Skeletal muscle satellite cell (primary cell): ENCODE data around the gene MARS1.

ENCODE experiments used
- H3K27me3 ChIP-seq: 2 replicates; pipeline ENCODE4 v1.7.0; 2013; ENCODE audit warnings: low read length; ENCODE audit not compliant: control insufficient read depth, insufficient read depth
- H3K36me3 ChIP-seq: 2 replicates; pipeline ENCODE4 v1.7.0; 2013; ENCODE audit warnings: mild to moderate bottlenecking, control low read depth, low read length; ENCODE audit not compliant: insufficient read depth
- H3K4me1 ChIP-seq: 2 replicates; pipeline ENCODE4 v1.7.0; 2013; ENCODE audit warnings: low read length; ENCODE audit not compliant: control insufficient read depth, insufficient read depth
- H3K4me2 ChIP-seq: 2 replicates; pipeline ENCODE4 v1.7.0; 2013; ENCODE audit warnings: mild to moderate bottlenecking, low read length
- H3K4me3 ChIP-seq: 2 replicates; pipeline ENCODE4 v1.7.0; 2013; ENCODE audit warnings: low read length
- H3K9ac ChIP-seq: 2 replicates; pipeline ENCODE4 v1.7.0; 2013; ENCODE audit warnings: mild to moderate bottlenecking, low read depth, low read length, moderate library complexity
- H3K9me3 ChIP-seq: replicated peaks from 2 replicates; pipeline ENCODE4 v1.7.0; 2013; ENCODE audit warnings: mild to moderate bottlenecking, control low read depth, low read length

The MARS1 gene

DNA sequence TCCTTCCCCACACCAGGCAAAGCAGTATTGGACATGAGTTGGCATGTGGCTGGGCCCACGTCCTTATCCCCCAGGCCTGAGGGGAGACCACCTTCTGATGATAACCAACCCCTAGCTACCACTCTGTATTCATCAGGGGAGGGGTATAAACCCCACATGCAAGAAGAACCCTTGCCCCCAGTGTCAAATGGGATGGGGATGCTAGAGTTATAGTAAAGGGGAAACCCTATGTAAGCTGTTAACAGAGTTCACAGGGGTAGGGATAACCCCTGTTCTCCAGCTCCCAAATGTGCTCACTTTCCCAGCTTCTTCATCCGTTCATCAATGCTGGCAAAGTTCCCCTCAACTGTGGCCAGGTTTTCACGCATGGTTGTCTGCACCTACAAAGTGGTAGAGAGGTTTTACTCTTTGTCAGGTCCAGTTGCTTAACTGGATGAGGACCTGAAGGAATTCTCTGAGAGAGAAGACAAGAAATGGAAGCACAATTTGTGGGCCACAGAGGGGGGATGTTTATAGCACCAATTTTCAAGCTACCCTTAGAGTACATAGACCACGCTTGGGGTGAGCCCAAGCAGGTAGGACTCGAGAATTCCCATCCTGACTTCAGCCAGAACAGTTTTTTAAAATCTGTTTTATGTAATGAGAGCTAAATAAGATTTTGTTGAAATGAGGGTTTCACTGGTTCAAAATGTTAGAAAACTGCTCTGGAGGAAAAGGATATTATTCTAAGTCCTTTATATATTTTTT lies 42.7 kb downstream of the MARS1 start:
- H3K9me3 ChIP-seq: no peaks in the 10 kb centered on the region
- no peak overlapping the region for H3K4me2 ChIP-seq
- no peak overlapping the region for H3K9ac ChIP-seq
- no peak overlapping the region for H3K4me3 ChIP-seq
- no peaks in the 10 kb centered on the region for H3K4me1 ChIP-seq
- no peaks in the 10 kb centered on the region for H3K27me3 ChIP-seq
- H3K36me3 ChIP-seq: peaks cover 89% of the 10 kb centered on the region

DNA sequence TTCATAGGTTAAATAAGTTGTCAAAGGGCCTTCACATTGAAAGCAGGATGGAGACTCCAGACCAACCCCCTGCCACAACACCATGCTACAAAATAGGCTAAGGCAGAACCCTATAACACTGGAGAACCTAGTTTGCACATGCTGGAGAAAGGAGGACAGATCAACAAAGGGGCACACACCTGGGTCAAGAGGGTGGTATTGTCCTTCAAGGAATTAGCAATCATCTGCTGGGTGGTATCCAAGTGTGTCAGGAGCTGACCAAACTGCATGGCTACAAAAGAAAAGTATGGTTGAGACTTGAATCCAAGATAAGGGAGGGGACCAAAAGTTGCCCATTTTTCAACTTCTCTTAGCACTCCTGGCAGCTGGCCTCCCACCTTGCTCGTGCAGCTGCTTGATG lies 44.0 kb downstream of the MARS1 start:
- Histone ChIP-seq H3K27me3 (no peaks in the 10 kb centered on the region), H3K4me3 (no peak overlapping the region), H3K4me1 (no peaks in the 10 kb centered on the region), H3K9ac (no peak overlapping the region), H3K4me2 (no peak overlapping the region), H3K9me3 (no peaks in the 10 kb centered on the region), H3K36me3 (peaks cover 83% of the 10 kb centered on the region)

DNA sequence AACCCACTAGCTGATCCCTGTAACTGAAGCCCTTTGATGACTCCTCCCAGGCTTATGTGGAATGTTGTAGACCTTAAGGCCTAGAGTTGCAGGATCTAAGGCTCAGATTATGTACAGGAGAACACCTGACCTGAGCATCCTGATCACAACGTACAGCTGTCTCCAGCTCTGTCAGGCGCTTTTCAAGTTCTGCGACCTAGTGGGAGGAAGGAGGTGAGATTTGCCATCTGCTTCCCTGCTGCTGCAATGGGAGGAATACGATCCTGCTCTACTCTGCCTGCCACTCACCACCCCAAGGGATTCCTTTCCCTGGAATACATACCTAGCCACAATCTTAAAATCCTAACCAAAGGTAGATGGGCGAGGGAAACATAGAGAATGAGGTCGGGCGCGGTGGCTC lies 45.2 kb downstream of the MARS1 start:
- Histone ChIP-seq H3K4me3 (no peak overlapping the region), H3K4me2 (no peak overlapping the region), H3K36me3 (peaks cover 81% of the 10 kb centered on the region), H3K9ac (no peak overlapping the region), H3K4me1 (no peaks in the 10 kb centered on the region), H3K27me3 (no peaks in the 10 kb centered on the region), H3K9me3 (no peaks in the 10 kb centered on the region)

DNA sequence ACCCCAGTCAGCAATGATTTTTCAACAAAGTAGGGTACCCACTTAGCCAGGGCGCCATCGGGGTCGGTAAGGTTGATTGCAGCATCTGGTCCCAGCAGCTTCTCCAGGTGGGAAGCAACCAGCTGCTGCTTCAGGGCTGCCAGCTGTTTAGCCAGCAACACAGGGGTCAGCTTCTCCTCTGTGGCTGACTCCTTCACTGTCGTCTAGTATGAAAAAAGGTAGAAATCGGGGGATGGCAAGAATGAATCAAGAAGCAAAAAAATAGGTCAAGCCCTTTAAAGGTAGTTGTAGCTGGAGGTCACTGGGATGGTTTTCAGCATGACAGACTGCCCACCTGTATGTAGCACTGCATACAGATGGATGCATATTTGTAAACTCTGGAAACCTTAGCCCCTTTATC lies 46.4 kb downstream of the MARS1 start:
- Histone ChIP-seq H3K4me3 (no peak overlapping the region), H3K9ac (no peak overlapping the region), H3K9me3 (no peaks in the 10 kb centered on the region), H3K4me1 (no peaks in the 10 kb centered on the region), H3K27me3 (no peaks in the 10 kb centered on the region), H3K4me2 (no peak overlapping the region), H3K36me3 (peaks cover 81% of the 10 kb centered on the region)

DNA sequence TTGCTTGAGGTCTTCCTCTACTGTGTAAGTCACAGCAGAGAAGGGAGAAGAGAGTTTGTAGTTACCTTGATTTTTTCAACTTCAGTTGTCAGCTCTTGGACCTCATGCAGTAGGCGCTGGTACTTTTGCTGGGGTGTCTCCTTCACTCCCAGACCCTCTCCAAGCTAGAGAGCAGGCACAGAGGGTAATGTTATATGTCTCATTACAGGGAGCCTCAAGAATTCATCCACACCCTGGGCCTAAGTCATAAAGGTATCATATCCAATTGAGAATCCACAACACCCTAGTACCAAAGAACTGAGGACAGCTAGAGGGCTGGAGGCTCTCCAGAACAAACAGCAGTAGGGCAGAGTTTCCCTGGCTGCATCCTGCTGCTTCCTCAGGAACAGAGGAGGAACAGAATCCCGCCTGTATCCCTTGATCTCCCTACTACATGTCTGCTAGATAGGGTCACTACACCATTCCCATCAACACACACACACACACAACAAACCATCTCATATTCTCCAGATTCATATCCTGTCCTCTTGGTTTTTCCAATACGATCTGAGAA lies 47.2 kb downstream of the MARS1 start:
- no peak overlapping the region for H3K4me3 ChIP-seq
- H3K4me2 ChIP-seq: no peak overlapping the region
- H3K27me3 ChIP-seq: no peaks in the 10 kb centered on the region
- H3K9ac ChIP-seq: no peak overlapping the region
- no peaks in the 10 kb centered on the region for H3K4me1 ChIP-seq
- H3K9me3 ChIP-seq: no peaks in the 10 kb centered on the region
- peaks cover 81% of the 10 kb centered on the region for H3K36me3 ChIP-seq

DNA sequence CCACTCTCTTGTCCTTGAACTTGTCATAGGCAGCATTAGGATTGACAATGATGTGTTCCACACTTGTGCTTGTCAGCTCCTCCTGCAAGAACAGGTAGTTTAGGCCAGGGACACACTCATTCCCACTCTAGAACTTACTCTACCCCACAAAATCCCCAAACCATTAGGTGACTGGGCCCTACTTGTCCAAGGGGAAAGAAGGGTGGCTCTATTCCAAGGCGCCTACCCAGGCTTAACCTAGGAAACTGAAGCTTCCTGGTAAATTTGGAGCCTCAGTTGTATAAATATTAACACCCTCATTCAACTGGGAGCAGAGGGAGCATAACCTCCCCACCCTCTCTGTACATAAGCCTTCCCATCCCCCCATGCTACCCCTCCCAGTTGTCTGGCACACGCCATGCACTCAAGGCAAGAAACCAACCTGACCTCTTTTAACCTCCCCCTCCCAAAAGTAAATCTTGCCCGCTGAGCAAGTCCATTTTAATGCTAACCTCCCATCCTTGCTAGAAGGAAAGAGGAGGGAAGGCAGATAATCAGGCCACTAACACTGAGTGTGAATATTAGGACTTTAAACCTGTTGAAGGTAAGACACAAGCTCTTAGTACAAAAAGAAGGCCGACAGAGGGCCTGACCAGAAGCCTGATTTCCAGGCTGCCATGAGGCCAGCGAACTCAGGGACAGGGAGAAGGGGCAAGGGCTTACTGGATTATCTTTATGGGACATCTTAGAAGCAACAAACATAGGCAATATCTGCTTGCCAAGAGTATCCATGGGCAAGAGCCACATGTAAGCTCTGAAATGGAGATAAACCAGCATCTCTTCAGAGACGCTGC lies 48.1 kb downstream of the MARS1 start:
- Histone ChIP-seq H3K4me1 (peaks cover under 1% of the 10 kb centered on the region), H3K4me2 (no peak overlapping the region), H3K27me3 (no peaks in the 10 kb centered on the region), H3K4me3 (no peak overlapping the region), H3K9me3 (no peaks in the 10 kb centered on the region), H3K36me3 (peaks cover 76% of the 10 kb centered on the region), H3K9ac (no peak overlapping the region)

DNA sequence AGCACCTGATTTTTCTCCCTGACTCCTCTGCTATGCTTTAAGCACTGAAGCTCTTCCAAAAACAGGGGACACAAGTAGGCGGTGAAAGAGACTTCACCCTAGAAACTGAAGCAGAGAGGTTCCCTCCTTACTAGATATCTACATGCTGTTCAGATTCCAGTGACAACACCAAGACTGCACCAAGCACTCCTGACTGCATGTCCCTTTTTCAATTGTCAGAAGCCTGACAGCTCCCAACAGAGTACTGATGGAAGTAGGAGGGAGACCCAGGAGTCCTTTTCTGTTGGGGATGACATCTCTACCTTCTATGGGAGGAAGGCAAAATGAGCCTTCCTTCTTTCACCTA lies 48.7 kb downstream of the MARS1 start:
- H3K9me3 ChIP-seq: no peaks in the 10 kb centered on the region
- H3K36me3 ChIP-seq: peaks cover 76% of the 10 kb centered on the region
- H3K4me3 ChIP-seq: no peak overlapping the region
- H3K4me1 ChIP-seq: peaks cover 6% of the 10 kb centered on the region
- H3K27me3 ChIP-seq: no peaks in the 10 kb centered on the region
- no peak overlapping the region for H3K4me2 ChIP-seq
- no peak overlapping the region for H3K9ac ChIP-seq

DNA sequence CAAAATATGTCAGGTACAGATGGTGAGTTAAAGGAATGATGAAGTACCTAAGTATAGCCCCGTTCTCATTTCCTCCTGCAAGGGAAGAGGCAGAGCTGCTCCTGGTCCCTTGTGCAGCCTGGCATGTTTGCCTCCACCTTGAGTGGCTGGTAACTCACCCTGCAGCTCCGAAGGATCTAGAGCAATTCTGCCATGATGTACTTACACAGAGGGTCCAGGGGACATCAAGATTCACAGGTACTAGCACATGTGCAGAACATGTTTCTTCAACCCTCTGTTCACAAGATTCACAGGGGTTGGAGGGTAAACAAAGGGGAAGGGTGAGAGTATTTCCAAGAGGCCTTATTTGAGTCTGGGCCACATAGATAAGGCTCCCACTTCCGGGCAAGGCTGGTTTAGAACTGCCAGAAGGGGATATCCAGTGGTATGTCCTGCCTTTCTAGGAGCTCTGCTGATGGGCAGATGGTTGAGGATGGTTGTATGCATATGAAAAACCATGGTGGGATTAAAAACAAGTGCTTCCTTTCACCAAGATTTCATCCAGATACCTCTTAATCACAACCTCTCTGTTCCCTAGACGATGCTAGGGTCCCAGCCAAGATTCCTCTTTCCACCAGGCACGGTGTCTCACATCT lies 51.4 kb downstream of the MARS1 start:
- Histone ChIP-seq H3K36me3 (peaks cover 58% of the 10 kb centered on the region), H3K4me2 (no peak overlapping the region)

DNA sequence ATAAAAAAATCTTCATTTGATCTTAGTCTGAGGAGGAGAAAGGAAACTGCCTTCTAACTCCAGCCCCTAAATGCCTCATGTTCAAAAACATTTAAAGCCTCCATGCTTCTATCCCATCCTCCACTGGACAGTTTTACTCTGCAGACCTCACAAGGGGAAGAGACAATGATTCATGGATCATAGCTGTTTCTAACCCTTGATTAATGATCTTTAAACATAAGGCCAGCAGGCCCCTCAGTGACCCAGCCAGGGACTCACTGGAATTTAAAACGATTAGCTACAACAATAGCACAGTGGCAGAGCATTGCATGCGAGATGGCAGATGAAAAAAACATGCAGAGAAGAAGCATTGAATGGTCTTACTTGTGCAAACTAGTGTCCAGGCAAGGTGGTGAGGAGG lies 53.1 kb downstream of the MARS1 start:
- Histone ChIP-seq H3K36me3 (peaks cover 53% of the 10 kb centered on the region), H3K9ac (no peak overlapping the region), H3K4me1 (peaks cover 14% of the 10 kb centered on the region)

More for the DNA sequence above, 51.4 kb downstream of the MARS1 start:
- H3K27me3 ChIP-seq: no peaks in the 10 kb centered on the region
- H3K9ac ChIP-seq: no peak overlapping the region
- H3K9me3 ChIP-seq: no peaks in the 10 kb centered on the region
- H3K4me1 ChIP-seq: peaks cover 6% of the 10 kb centered on the region
- H3K4me3 ChIP-seq: no peak overlapping the region

DNA sequence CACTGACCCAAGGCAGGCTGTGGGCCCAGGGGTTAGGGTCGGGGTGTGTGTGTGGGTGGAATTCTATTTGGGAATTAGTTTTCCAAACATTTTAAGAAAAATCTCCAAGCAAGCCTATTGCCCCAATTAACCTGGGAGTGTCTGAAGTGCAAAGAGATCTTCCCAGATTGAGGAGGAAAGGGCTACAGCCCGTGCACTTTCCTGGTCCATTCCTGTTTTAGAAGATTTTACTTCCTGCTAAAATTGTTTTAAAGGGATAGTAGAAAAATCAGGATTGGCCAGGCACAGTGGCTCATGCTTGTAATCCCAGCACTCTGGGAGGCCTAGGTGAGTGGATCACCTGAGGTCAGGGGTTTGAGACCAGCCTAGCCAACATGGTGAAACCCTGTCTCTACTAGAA lies 53.8 kb downstream of the MARS1 start:
- H3K4me1 ChIP-seq: peaks cover 17% of the 10 kb centered on the region
- no peaks in the 10 kb centered on the region for H3K27me3 ChIP-seq
- peaks cover 50% of the 10 kb centered on the region for H3K36me3 ChIP-seq
- no peaks in the 10 kb centered on the region for H3K9me3 ChIP-seq
- H3K4me2 ChIP-seq: no peak overlapping the region
- H3K9ac ChIP-seq: no peak overlapping the region
- H3K4me3 ChIP-seq: no peak overlapping the region

More for the DNA sequence above, 53.1 kb downstream of the MARS1 start:
- H3K27me3 ChIP-seq: no peaks in the 10 kb centered on the region
- H3K4me3 ChIP-seq: no peak overlapping the region
- no peaks in the 10 kb centered on the region for H3K9me3 ChIP-seq
- H3K4me2 ChIP-seq: no peak overlapping the region

DNA sequence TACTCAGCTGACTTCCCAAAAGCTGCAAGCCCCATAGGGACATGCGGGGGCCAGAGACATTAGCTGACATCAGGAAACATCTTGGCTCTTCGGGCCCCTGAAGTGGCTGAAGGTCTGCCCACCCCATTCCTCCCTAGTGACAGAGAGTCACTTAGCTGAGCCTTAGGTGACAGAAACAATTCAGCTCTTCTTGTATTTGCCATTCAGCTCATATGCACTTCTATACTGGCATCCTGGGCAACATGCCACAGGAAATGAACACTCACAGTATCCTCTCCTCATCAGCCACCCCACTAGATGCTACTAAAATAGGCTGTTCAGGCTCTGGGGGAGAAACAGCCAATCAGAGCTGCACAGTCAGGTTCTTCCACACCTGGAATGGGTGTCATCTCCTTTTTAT lies 55.7 kb downstream of the MARS1 start:
- H3K4me1 ChIP-seq: peaks cover 17% of the 10 kb centered on the region

More for the DNA sequence above, 55.7 kb downstream of the MARS1 start:
- H3K9ac ChIP-seq: no peak overlapping the region
- H3K36me3 ChIP-seq: peaks cover 37% of the 10 kb centered on the region
- H3K4me3 ChIP-seq: no peak overlapping the region
- H3K27me3 ChIP-seq: peaks cover 5% of the 10 kb centered on the region
- H3K9me3 ChIP-seq: no peaks in the 10 kb centered on the region
- H3K4me2 ChIP-seq: no peak overlapping the region
